Cardiac muscle cell (in vitro differentiated cells and primary cell): ENCODE data around the gene GPR150. TPM values are rescaled to one million over a fixed set of nuclear protein-coding genes. Genes with fewer than 3 reads are reported as not detected.
"Not testable (repeated sequence)": the region's sequence is repeated elsewhere in the genome, so short reads cannot be mapped to it uniquely, and the experiment has no call there.

ENCODE experiments used
- DNase-seq, 2 donors: peaks; one replicate each; pipeline versions ENCODE4 v3.0.0 to v3.0.0-alpha.2; 2010 to 2017; ENCODE audit warnings: low read depth in 1 of 2, low spot score in 1 of 2
- H3K27ac ChIP-seq: fragments of 200-600 bp; sonication (generic); 2 replicates; pipeline ENCODE4 v1.5.1; 2016
- H3K27me3 ChIP-seq: fragments of 200-600 bp; sonication (generic); 2 replicates; pipeline ENCODE4 v1.6.0; 2016; ENCODE audit warnings: control low read depth
- H3K36me3 ChIP-seq: fragments of 200-600 bp; sonication (generic); 2 replicates; pipeline ENCODE4 v1.5.1; 2016; ENCODE audit warnings: control low read depth
- H3K4me1 ChIP-seq: fragments of 200-600 bp; sonication (generic); 2 replicates; pipeline ENCODE4 v1.8.1; 2017; ENCODE audit warnings: low read depth, mild to moderate bottlenecking, mixed run types
- H3K4me3 ChIP-seq: fragments of 200-600 bp; sonication (generic); 2 replicates; pipeline ENCODE4 v1.5.1; 2016; ENCODE audit warnings: mild to moderate bottlenecking
- H3K9me3 ChIP-seq: fragments of 200-600 bp; sonication (generic); 2 replicates; pipeline ENCODE4 v1.5.1; 2017; ENCODE audit warnings: low read depth, mild to moderate bottlenecking, control low read depth
- CTCF ChIP-seq: IDR thresholded peaks from 2 replicates; pipeline ENCODE4 v1.5.1; 2012; ENCODE audit warnings: low read depth, mild to moderate bottlenecking, low read length
- polyA plus RNA-seq: library from polyadenylated mRNA; unstranded; fragments of >200 nt; fragmentation: Nextera tagmentation; extraction: Ambion mirVana; gene quantifications from 2 replicates; pipeline ENCODE4 v1.2.1, GENCODE V29; 2016
- total RNA-seq: library from RNA; depleted of rRNA; stranded (reverse); fragments of >200 nt; gene quantifications from 2 replicates; pipeline ENCODE4 v1.2.3, GENCODE V29; 2016

Gene GPR150
- total and polyA plus RNA-seq, 2 experiments from 2014 or later = 0.39 to 0.57 TPM

GRCh38 chr5:95638632-95639031 is 18.7 kb downstream of the GPR150 start:
- TF ChIP-seq CTCF = no peak
- Histone ChIP-seq H3K9me3 (no peaks in the 10 kb centered on the region), H3K4me3 (no peak overlapping the region), H3K4me1 (no peaks in the 10 kb centered on the region), H3K36me3 (no peaks in the 10 kb centered on the region), H3K27ac (no peak overlapping the region), H3K27me3 (no peaks in the 10 kb centered on the region)
- peak in 1 of 2 donors; percentile 24 for DNase-seq

GRCh38 chr5:95641741-95642220 is 21.9 kb downstream of the GPR150 start:
- H3K27me3 ChIP-seq = no peaks in the 10 kb centered on the region
- H3K36me3 ChIP-seq = no peaks in the 10 kb centered on the region
- no peak for TF ChIP-seq CTCF
- no peaks in the 10 kb centered on the region for H3K9me3 ChIP-seq
- no peaks in the 10 kb centered on the region for H3K4me1 ChIP-seq
- DNase-seq = peak in 1 of 2 donors; percentile 82
- no peak overlapping the region for H3K4me3 ChIP-seq
- H3K27ac ChIP-seq = no peak overlapping the region

GRCh38 chr5:95643152-95643551 is 23.3 kb downstream of the GPR150 start:
- Histone ChIP-seq H3K9me3 (no peaks in the 10 kb centered on the region), H3K4me1 (peaks cover 10% of the 10 kb centered on the region), H3K4me3 (no peak overlapping the region), H3K36me3 (no peaks in the 10 kb centered on the region), H3K27ac (no peak overlapping the region), H3K27me3 (no peaks in the 10 kb centered on the region)
- DNase-seq = no peak
- no peak for TF ChIP-seq CTCF

GRCh38 chr5:95644351-95645042 is 24.6 kb downstream of the GPR150 start:
- H3K27ac ChIP-seq = no peak overlapping the region
- peak; percentile 83 for TF ChIP-seq CTCF
- peaks cover 10% of the 10 kb centered on the region for H3K4me1 ChIP-seq
- H3K9me3 ChIP-seq = no peaks in the 10 kb centered on the region
- DNase-seq = peak; percentile 67 to 75
- H3K36me3 ChIP-seq = no peaks in the 10 kb centered on the region
- H3K4me3 ChIP-seq = no peak overlapping the region
- no peaks in the 10 kb centered on the region for H3K27me3 ChIP-seq

GRCh38 chr5:95646226-95646568 is 26.3 kb downstream of the GPR150 start:
- H3K4me1 ChIP-seq = peaks cover 13% of the 10 kb centered on the region
- H3K27me3 ChIP-seq, H3K9me3 ChIP-seq, H3K27ac ChIP-seq, DNase-seq, H3K36me3 ChIP-seq, H3K4me3 ChIP-seq: not testable (repeated sequence)

- peak within 1 kb of the TSS; percentile 20 for H3K4me3 ChIP-seq
- TF ChIP-seq CTCF = no peak
Measured at GRCh38 chr5:95646569-95647431, 26.9 kb downstream of the GPR150 start, which contains the start of gene RFESD. Gene RFESD (plus strand): TSS chr5:95646777. CDS start chr5:95652272, 5,495 bp downstream.

More at GRCh38 chr5:95646569-95647431, 26.9 kb downstream of the GPR150 start, which contains the start of gene RFESD:
- H3K36me3 ChIP-seq = no peaks in the 10 kb centered on the region
- peaks cover 13% of the 10 kb centered on the region for H3K4me1 ChIP-seq
- H3K9me3 ChIP-seq = no peaks in the 10 kb centered on the region
- peak; percentile 85 to 98 for DNase-seq
- no peaks in the 10 kb centered on the region for H3K27me3 ChIP-seq
- H3K27ac ChIP-seq = peak within 1 kb of the TSS; percentile 30
